Measurements from ENCODE around the gene GNG12.

GRCh38 chr1:67827688-67828087 lies 5.6 kb downstream of the GNG12 start:
- TF ChIP-seq GABPB1 (CRISPR knock-in tag; IDR thresholded peaks at IDR 0.05) (no peak), CTCF (IDR thresholded peaks at IDR 0.05) (no peak), ETV6 (CRISPR knock-in tag; IDR thresholded peaks at IDR 0.05) (no peak), MAX (CRISPR knock-in tag; IDR thresholded peaks at IDR 0.05) (no peak), RELA (CRISPR knock-in tag; IDR thresholded peaks at IDR 0.05; ENCODE audit: borderline replicate concordance) (no peak), ZSCAN18 (CRISPR knock-in tag; IDR thresholded peaks at IDR 0.05) (no peak), FOXK1 (CRISPR knock-in tag; IDR thresholded peaks at IDR 0.05) (no peak), KAT7 (CRISPR knock-in tag; IDR thresholded peaks at IDR 0.05; ENCODE audit: borderline replicate concordance) (no peak), ZNF512 (CRISPR knock-in tag; IDR thresholded peaks at IDR 0.05; ENCODE audit: borderline replicate concordance) (no peak), NR2C2 (CRISPR knock-in tag; IDR thresholded peaks at IDR 0.05) (no peak)
